ENCODE measurements around the gene ACTG2.

ACTG2 gene

DNA sequence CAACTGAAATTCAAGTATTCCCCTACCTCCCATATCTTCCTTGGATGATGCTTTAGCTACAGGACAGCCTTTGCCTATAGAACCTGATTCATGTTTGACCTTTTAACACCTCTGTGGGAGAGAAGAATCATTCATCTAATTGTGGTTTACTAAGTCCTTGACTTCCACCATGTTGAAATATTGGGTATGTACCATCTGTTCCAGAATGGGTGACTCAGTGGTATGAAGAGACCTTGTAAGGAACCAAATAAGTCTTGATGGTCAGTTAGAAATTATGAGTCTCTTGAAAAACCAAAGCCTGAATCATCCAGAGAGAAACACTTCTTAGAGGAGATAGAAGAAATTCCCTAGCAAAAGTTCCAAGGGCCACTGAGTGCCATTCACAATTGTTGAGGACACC is 36.6 kb upstream of the ACTG2 start:
- Histone ChIP-seq H3K79me2 (ENCODE audit: low read length) (no peaks in the 10 kb centered on the region), H3K27ac (ENCODE audit: low read length) (no peak overlapping the region), H3K4me3 (ENCODE audit: low read length) (no peak overlapping the region), H3K36me3 (replicated peaks; ENCODE audit: insufficient read depth, low read length) (peaks cover 3% of the 10 kb centered on the region; the same call in 1 of the 2 replicates), H3K9me2 (replicated peaks; ENCODE audit: insufficient read depth, low read length) (no peaks in the 10 kb centered on the region), H2AFZ (ENCODE audit: low read length) (no peak overlapping the region), H3K9ac (ENCODE audit: low read length) (no peak overlapping the region), H3K27me3 (replicated peaks; ENCODE audit: insufficient read depth, low read length) (no peaks in the 10 kb centered on the region), H3K4me1 (ENCODE audit: low read length) (peaks cover 6% of the 10 kb centered on the region; the same call in 1 of the 2 replicates), H3K9me3 (replicated peaks; ENCODE audit: insufficient read depth, low read length) (no peaks in the 10 kb centered on the region), H3F3A (ENCODE audit: insufficient read depth, low read length) (no peaks in the 10 kb centered on the region), H3K4me2 (ENCODE audit: low read depth, low read length) (no peak overlapping the region), H4K20me1 (ENCODE audit: insufficient read depth, low read length) (no peaks in the 10 kb centered on the region)
- TF ChIP-seq, protein P1, sequence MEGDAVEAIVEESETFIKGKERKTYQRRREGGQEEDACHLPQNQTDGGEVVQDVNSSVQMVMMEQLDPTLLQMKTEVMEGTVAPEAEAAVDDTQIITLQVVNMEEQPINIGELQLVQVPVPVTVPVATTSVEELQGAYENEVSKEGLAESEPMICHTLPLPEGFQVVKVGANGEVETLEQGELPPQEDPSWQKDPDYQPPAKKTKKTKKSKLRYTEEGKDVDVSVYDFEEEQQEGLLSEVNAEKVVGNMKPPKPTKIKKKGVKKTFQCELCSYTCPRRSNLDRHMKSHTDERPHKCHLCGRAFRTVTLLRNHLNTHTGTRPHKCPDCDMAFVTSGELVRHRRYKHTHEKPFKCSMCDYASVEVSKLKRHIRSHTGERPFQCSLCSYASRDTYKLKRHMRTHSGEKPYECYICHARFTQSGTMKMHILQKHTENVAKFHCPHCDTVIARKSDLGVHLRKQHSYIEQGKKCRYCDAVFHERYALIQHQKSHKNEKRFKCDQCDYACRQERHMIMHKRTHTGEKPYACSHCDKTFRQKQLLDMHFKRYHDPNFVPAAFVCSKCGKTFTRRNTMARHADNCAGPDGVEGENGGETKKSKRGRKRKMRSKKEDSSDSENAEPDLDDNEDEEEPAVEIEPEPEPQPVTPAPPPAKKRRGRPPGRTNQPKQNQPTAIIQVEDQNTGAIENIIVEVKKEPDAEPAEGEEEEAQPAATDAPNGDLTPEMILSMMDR (IDR thresholded peaks at IDR 0.05; ENCODE audit: low read length): no peak
- TF ChIP-seq EZH2 (optimal IDR thresholded peaks at IDR 0.05; ENCODE audit: low read depth, low read length) (no peak), EZH2phosphoT487 (IDR thresholded peaks at IDR 0.05; ENCODE audit: low read length) (no peak)
- no peak for DNase-seq

DNA sequence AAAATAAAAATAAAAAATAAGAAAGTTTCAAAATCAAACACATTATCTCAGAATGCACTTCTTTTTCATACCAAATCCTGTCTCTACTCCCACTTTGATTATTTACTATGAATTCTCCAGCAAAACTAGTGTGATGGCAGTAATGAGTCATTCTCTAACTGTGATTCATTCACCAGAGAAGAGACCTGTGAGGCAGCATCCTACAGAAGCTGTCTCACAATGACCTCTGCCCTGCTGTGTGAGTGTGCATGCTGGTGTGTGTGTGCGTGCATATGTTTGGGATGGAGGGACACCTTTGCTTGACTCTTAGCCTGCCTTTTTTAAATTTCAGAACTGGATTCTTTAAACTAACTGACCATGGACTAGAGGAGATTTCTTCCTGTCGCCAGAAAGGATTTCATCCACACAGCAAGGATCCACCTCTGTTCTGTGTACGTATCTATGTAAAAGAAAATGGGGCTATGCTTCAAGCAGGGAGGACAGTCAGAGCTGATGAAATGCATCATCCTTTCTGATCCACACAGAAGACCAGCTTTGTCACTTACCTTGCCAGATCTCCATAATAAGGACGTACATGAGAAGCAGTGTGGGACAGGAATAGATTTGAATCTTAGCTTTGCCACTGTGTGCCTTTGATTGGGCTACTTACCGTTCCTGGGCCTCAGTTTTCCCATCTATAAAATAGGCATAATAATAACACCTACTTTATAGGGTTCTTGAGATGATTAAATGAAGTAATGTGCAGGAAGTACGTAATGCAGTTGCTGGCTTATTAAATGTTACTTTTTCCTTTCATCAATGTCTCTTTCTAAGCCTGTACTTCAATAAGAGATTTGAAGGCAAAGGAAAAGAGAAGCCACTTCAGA is 32.9 kb upstream of the ACTG2 start:
- Histone ChIP-seq H3K9me2 (replicated peaks; ENCODE audit: insufficient read depth, low read length) (no peaks in the 10 kb centered on the region), H3K4me2 (ENCODE audit: low read depth, low read length) (no peak overlapping the region), H3K9ac (ENCODE audit: low read length) (no peak overlapping the region), H3K4me3 (ENCODE audit: low read length) (no peak overlapping the region), H3F3A (ENCODE audit: insufficient read depth, low read length) (no peaks in the 10 kb centered on the region), H2AFZ (ENCODE audit: low read length) (no peak overlapping the region), H3K79me2 (ENCODE audit: low read length) (no peaks in the 10 kb centered on the region), H4K20me1 (ENCODE audit: insufficient read depth, low read length) (no peaks in the 10 kb centered on the region), H3K36me3 (replicated peaks; ENCODE audit: insufficient read depth, low read length) (no peaks in the 10 kb centered on the region; the same call in 1 of the 2 replicates), H3K27ac (ENCODE audit: low read length) (no peak overlapping the region), H3K4me1 (ENCODE audit: low read length) (no peaks in the 10 kb centered on the region), H3K9me3 (replicated peaks; ENCODE audit: insufficient read depth, low read length) (no peaks in the 10 kb centered on the region), H3K27me3 (replicated peaks; ENCODE audit: insufficient read depth, low read length) (no peaks in the 10 kb centered on the region)
- TF ChIP-seq, protein P1 (IDR thresholded peaks at IDR 0.05; ENCODE audit: low read length): no peak
- no peak for TF ChIP-seq EZH2 (optimal IDR thresholded peaks at IDR 0.05; ENCODE audit: low read depth, low read length)
- no peak for TF ChIP-seq EZH2phosphoT487 (IDR thresholded peaks at IDR 0.05; ENCODE audit: low read length)
- DNase-seq: no peak

DNA sequence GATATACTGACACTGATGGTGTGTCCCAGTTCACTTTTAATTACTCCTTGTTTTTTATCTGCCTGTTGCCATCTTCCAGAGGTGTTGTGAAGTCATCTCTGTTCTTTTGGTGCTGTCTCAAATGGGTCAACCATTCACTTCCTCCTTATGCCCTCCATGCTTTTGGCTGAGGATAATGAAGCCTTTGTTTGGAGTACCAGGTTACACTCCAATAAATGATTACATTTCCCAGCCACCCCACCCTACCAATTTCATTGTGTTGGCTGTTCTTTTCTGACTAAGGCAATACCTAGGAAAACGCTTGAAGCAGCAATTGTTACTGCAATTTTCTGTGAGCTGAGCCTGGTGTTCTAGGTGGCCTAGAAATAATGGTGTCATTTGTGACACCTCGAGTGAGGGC is 29.8 kb upstream of the ACTG2 start:
- Histone ChIP-seq H3K9me3 (replicated peaks; ENCODE audit: insufficient read depth, low read length) (no peaks in the 10 kb centered on the region), H3K4me3 (ENCODE audit: low read length) (no peak overlapping the region), H3K4me1 (ENCODE audit: low read length) (no peaks in the 10 kb centered on the region), H3K27ac (ENCODE audit: low read length) (no peak overlapping the region), H4K20me1 (ENCODE audit: insufficient read depth, low read length) (no peaks in the 10 kb centered on the region), H3K36me3 (replicated peaks; ENCODE audit: insufficient read depth, low read length) (no peaks in the 10 kb centered on the region; the same call in 1 of the 2 replicates), H2AFZ (ENCODE audit: low read length) (no peak overlapping the region), H3K79me2 (ENCODE audit: low read length) (no peaks in the 10 kb centered on the region), H3K27me3 (replicated peaks; ENCODE audit: insufficient read depth, low read length) (no peaks in the 10 kb centered on the region), H3K4me2 (ENCODE audit: low read depth, low read length) (no peak overlapping the region), H3K9me2 (replicated peaks; ENCODE audit: insufficient read depth, low read length) (no peaks in the 10 kb centered on the region), H3K9ac (ENCODE audit: low read length) (no peak overlapping the region), H3F3A (ENCODE audit: insufficient read depth, low read length) (no peaks in the 10 kb centered on the region)
- DNase-seq: no peak
- no peak for TF ChIP-seq EZH2 (optimal IDR thresholded peaks at IDR 0.05; ENCODE audit: low read depth, low read length)

Data from MM.1S (cell line).